CD1c-positive myeloid dendritic cell (primary cell): ENCODE results near the gene LSS.
"Not testable (repeated sequence)": the region's sequence is repeated elsewhere in the genome, so short reads cannot be mapped to it uniquely, and the experiment has no call there.

Source experiments
- DNase-seq: peaks from one replicate; pipeline ENCODE4 v3.0.0-alpha.2; 2016; ENCODE audit errors: extremely low spot score

LSS gene

GRCh38 chr21:46185716-46186115 lies 42.9 kb downstream of the LSS start:
- no peak for DNase-seq

GRCh38 chr21:46184625-46185555 lies 43.7 kb downstream of the LSS start:
- peak; percentile 72 for DNase-seq

- DNase-seq = peak; percentile 50
Observed at GRCh38 chr21:46183910-46184624, 44.5 kb downstream of the LSS start, which contains the start of gene SPATC1L. Gene SPATC1L, minus strand, starts transcription at chr21:46184459. Its CDS starts 1,643 bp downstream, at chr21:46182816.

- not testable (repeated sequence) for DNase-seq
Observed at GRCh38 chr21:46183337-46183909, 45.2 kb downstream of the LSS start.

GRCh38 chr21:46182548-46183336 lies 45.8 kb downstream of the LSS start:
- DNase-seq = no peak

GRCh38 chr21:46181953-46182547 lies 46.5 kb downstream of the LSS start:
- no peak for DNase-seq

- DNase-seq = no peak
Observed at GRCh38 chr21:46181436-46181835, 47.1 kb downstream of the LSS start.

GRCh38 chr21:46180778-46181391 lies 47.7 kb downstream of the LSS start:
- DNase-seq = no peak

- peak; percentile 16 for DNase-seq
Observed at GRCh38 chr21:46180079-46180722, 48.4 kb downstream of the LSS start.

GRCh38 chr21:46179708-46180078 lies 48.9 kb downstream of the LSS start:
- DNase-seq = no peak

- DNase-seq = no peak
Observed at GRCh38 chr21:46178961-46179360, 49.6 kb downstream of the LSS start.

GRCh38 chr21:46176443-46177129 lies 52.0 kb downstream of the LSS start:
- DNase-seq = not testable (repeated sequence)

- no peak for DNase-seq
Observed at GRCh38 chr21:46173573-46173972, 55.0 kb downstream of the LSS start.

- DNase-seq = no peak
Observed at GRCh38 chr21:46172863-46173528, 55.6 kb downstream of the LSS start.

- no peak for DNase-seq
Observed at GRCh38 chr21:46171996-46172862, 56.3 kb downstream of the LSS start.

GRCh38 chr21:46171585-46171984 lies 57.0 kb downstream of the LSS start:
- DNase-seq = no peak

- not testable (repeated sequence) for DNase-seq
Observed at GRCh38 chr21:46170436-46171193, 58.0 kb downstream of the LSS start.
